ENCODE measurements around the gene EXOSC7.
"Not testable (repeated sequence)": the region's sequence is repeated elsewhere in the genome, so short reads cannot be mapped to it uniquely, and the experiment has no call there.

EXOSC7 gene

GRCh38 chr3:44962621-44963393 lies 13.2 kb upstream of the EXOSC7 start:
- no peak for DNase-seq

- no peak for DNase-seq
Measured at GRCh38 chr3:44963571-44964325, 12.3 kb upstream of the EXOSC7 start.

- no peak for DNase-seq
Measured at GRCh38 chr3:44965165-44965564, 10.9 kb upstream of the EXOSC7 start.

GRCh38 chr3:44966795-44967278 lies 9.2 kb upstream of the EXOSC7 start:
- no peak for DNase-seq

GRCh38 chr3:44968447-44968858 lies 7.6 kb upstream of the EXOSC7 start:
- no peak for DNase-seq

GRCh38 chr3:44969154-44969827 lies 6.8 kb upstream of the EXOSC7 start:
- DNase-seq: no peak

- DNase-seq: no peak
Measured at GRCh38 chr3:44969828-44970179, 6.2 kb upstream of the EXOSC7 start.

- DNase-seq: no peak
Measured at GRCh38 chr3:44970926-44971490, 5.0 kb upstream of the EXOSC7 start.

GRCh38 chr3:44974416-44974815 lies 1.6 kb upstream of the EXOSC7 start:
- DNase-seq: no peak

- peak; percentile 28 for DNase-seq
Measured at GRCh38 chr3:44981220-44981619, 5.2 kb downstream of the EXOSC7 start.

GRCh38 chr3:44981751-44982150 lies 5.7 kb downstream of the EXOSC7 start:
- DNase-seq: no peak

- no peak for DNase-seq
Measured at GRCh38 chr3:44982817-44983216, 6.8 kb downstream of the EXOSC7 start.

- DNase-seq: no peak
Measured at GRCh38 chr3:44983484-44983941, 7.5 kb downstream of the EXOSC7 start.

GRCh38 chr3:44984335-44984734 lies 8.3 kb downstream of the EXOSC7 start:
- no peak for DNase-seq

GRCh38 chr3:44986330-44986729 lies 10.3 kb downstream of the EXOSC7 start:
- DNase-seq: not testable (repeated sequence)

- DNase-seq: no peak
Measured at GRCh38 chr3:44987332-44987731, 11.3 kb downstream of the EXOSC7 start.

GRCh38 chr3:44988073-44988472 lies 12.0 kb downstream of the EXOSC7 start:
- DNase-seq: no peak

GRCh38 chr3:44989141-44989540 lies 13.1 kb downstream of the EXOSC7 start:
- DNase-seq: no peak

GRCh38 chr3:44989636-44990373 lies 13.8 kb downstream of the EXOSC7 start:
- no peak for DNase-seq

GRCh38 chr3:44991326-44991725 lies 15.3 kb downstream of the EXOSC7 start:
- no peak for DNase-seq

GRCh38 chr3:44992555-44993470 lies 16.8 kb downstream of the EXOSC7 start:
- DNase-seq: no peak
